GM21390 (cell line): ENCODE measurements around the gene DAB2.
"Not testable (repeated sequence)": the region's sequence is repeated elsewhere in the genome, so short reads cannot be mapped to it uniquely, and the experiment has no call there.

ENCODE experiments used
- ATAC-seq: cut with Tn5 transposase; IDR thresholded peaks from one replicate; pipeline ENCODE4 v1.9.1; 2021; ENCODE audit not compliant: unreplicated experiment

DAB2 gene

GRCh38 chr5:39352170-39352569, 72.6 kb downstream of the DAB2 start:
- no peak for ATAC-seq

GRCh38 chr5:39349484-39349883, 75.3 kb downstream of the DAB2 start:
- ATAC-seq, result no peak

- no peak for ATAC-seq
Measured at GRCh38 chr5:39342460-39342859, 82.3 kb downstream of the DAB2 start.

- ATAC-seq, result no peak
Measured at GRCh38 chr5:39341896-39342295, 82.9 kb downstream of the DAB2 start.

- no peak for ATAC-seq
Measured at GRCh38 chr5:39340506-39340905, 84.3 kb downstream of the DAB2 start.

- ATAC-seq, result no peak
Measured at GRCh38 chr5:39337252-39337915, 87.4 kb downstream of the DAB2 start.

- not testable (repeated sequence) for ATAC-seq
Measured at GRCh38 chr5:39334296-39334695, 90.5 kb downstream of the DAB2 start.

- no peak for ATAC-seq
Measured at GRCh38 chr5:39333104-39333503, 91.7 kb downstream of the DAB2 start.

- no peak for ATAC-seq
Measured at GRCh38 chr5:39331861-39332381, 92.9 kb downstream of the DAB2 start.

GRCh38 chr5:39328731-39329130, 96.0 kb downstream of the DAB2 start:
- no peak for ATAC-seq

- ATAC-seq, result no peak
Measured at GRCh38 chr5:39323542-39323941, 101.2 kb downstream of the DAB2 start.
